ENCODE data around the gene PAX4. TPM values are rescaled to one million over a fixed set of nuclear protein-coding genes. Genes with fewer than 3 reads are reported as not detected.

The PAX4 gene
- total RNA-seq, 1 experiment from 2014 or later = not detected

GRCh38 chr7:127587663-127588018, 30.3 kb downstream of the PAX4 start:
- peak overlapping the region; percentile 76 to 87 for H3K4me3 ChIP-seq (replicated peaks in 1 of 2; ENCODE audit: low read depth in 1 of 2, low read length in 2 of 2)
- H3K4me1 ChIP-seq (ENCODE audit: control insufficient read depth in 1 of 2, insufficient read depth in 2 of 2, low read length in 2 of 2) = peaks cover 19 to 41% of the 10 kb centered on the region in 2 experiments; a peak in 3 of 4 replicates
- BruUV-seq (replicated peaks) = no TSS peak
- H3K27me3 ChIP-seq (ENCODE audit: insufficient read depth, low read length) = no peaks in the 10 kb centered on the region
- ChIA-PET RAD21 (ENCODE audit: low non-redundant PET in 1 of 2, low total read pairs in 2 of 2, uncharacterized antibody in 2 of 2, unreplicated experiment in 2 of 2) (no interaction called here), POLR2A (no interaction called here), CTCF (interaction anchor here (2.0 to 2.3 kb wide), 2 partner anchors 10 to 622 kb away, joined by 12 to 14 read pairs; no protein-coding TSS in a partner anchor)
- peak overlapping the region; percentile 89 for H3K9ac ChIP-seq (ENCODE audit: low read length)
- ATAC-seq (no peak), DNase-seq (ENCODE audit: low read depth, low spot score) (no peak)
- no peak overlapping the region for H2AFZ ChIP-seq (ENCODE audit: low read depth, low read length, poor library complexity, severe bottlenecking)
- intact Hi-C loops (cut with micrococcal nuclease) = loop anchor here (5.0 kb wide), 2 partner anchors 65 to 195 kb away; partner anchors contain the start of genes SND1 and ZNF800
- no peak for TF ChIP-seq EGR1 (IDR thresholded peaks at IDR 0.05; ENCODE audit: low read depth)
- TF ChIP-seq CTCF (IDR thresholded peaks at IDR 0.05 in 2 of 3, conservative IDR thresholded peaks at IDR 0.05 in 1 of 3; ENCODE audit: borderline replicate concordance in 1 of 3, insufficient read depth in 1 of 3, low read depth in 2 of 3, low read length in 2 of 3) = no peak
- TF ChIP-seq ZBTB33 (IDR thresholded peaks at IDR 0.05; ENCODE audit: extremely low read depth, insufficient replicate concordance, low read length) = no peak
- no peak for TF ChIP-seq ATF3 (IDR thresholded peaks at IDR 0.05)
- no peak for TF ChIP-seq ZNF274 (IDR thresholded peaks at IDR 0.05; ENCODE audit: low read depth, low read length)
- TF ChIP-seq POLR2A (IDR thresholded peaks at IDR 0.05; ENCODE audit: borderline replicate concordance, extremely low read depth, insufficient read depth, insufficient read length) = peak; percentile 2
- TF ChIP-seq SIN3A (IDR thresholded peaks at IDR 0.05; ENCODE audit: low read depth) = no peak
- no peaks in the 10 kb centered on the region for H3K9me2 ChIP-seq (ENCODE audit: insufficient read depth)
- H3K36me3 ChIP-seq (ENCODE audit: control insufficient read depth in 1 of 2, insufficient read depth in 2 of 2, low read length in 2 of 2) = peaks cover 13 to 22% of the 10 kb centered on the region in 2 experiments; a peak in 3 of 4 replicates
- H3K9me3 ChIP-seq (ENCODE audit: control insufficient read depth in 1 of 2, insufficient read depth in 1 of 2, low read depth in 1 of 2, low read length in 2 of 2) = no peaks in the 10 kb centered on the region
- peaks cover 37% of the 10 kb centered on the region for H3K79me2 ChIP-seq (ENCODE audit: insufficient read depth, low read length)
- H3K4me2 ChIP-seq (ENCODE audit: low read length) = peak overlapping the region; percentile 94
- H3K27ac ChIP-seq (ENCODE audit: low read depth, low read length) = peak overlapping the region; percentile 37; the same call in 1 of the 2 replicates
- H4K20me1 ChIP-seq (ENCODE audit: insufficient read depth) = no peaks in the 10 kb centered on the region

Measured in HCT116 (cell line).